Measurements from ENCODE around the gene TJP2.

Gene TJP2

GRCh38 chr9:69137311-69137710 lies 36.8 kb upstream of the TJP2 start:
- no peak for DNase-seq (ENCODE audit: low read depth, low spot score)
- Histone ChIP-seq H3K4me1 (ENCODE audit: insufficient read depth, insufficient read length) (no peaks in the 10 kb centered on the region), H3K27me3 (ENCODE audit: insufficient read depth, insufficient read length) (no peaks in the 10 kb centered on the region), H3K9ac (ENCODE audit: insufficient read length, low read depth) (no peak overlapping the region), H3K9me3 (ENCODE audit: insufficient read depth, low read length) (no peaks in the 10 kb centered on the region), H3K36me3 (ENCODE audit: insufficient read depth, insufficient read length, low read length) (peaks cover 6% of the 10 kb centered on the region), H3K4me3 (ENCODE audit: insufficient read length, low read depth) (no peak overlapping the region)
- TF ChIP-seq ZNF274 (IDR thresholded peaks at IDR 0.05; ENCODE audit: low read depth, low read length) (no peak), YY1 (IDR thresholded peaks at IDR 0.05; ENCODE audit: insufficient read depth, insufficient read length) (no peak), SUZ12 (IDR thresholded peaks at IDR 0.05; ENCODE audit: extremely low read depth, insufficient read depth, insufficient read length) (no peak)

GRCh38 chr9:69139596-69139995 lies 34.5 kb upstream of the TJP2 start:
- TF ChIP-seq SUZ12 (IDR thresholded peaks at IDR 0.05; ENCODE audit: extremely low read depth, insufficient read depth, insufficient read length) (no peak), ZNF274 (IDR thresholded peaks at IDR 0.05; ENCODE audit: low read depth, low read length) (no peak), YY1 (IDR thresholded peaks at IDR 0.05; ENCODE audit: insufficient read depth, insufficient read length) (no peak)
- H3K4me1 ChIP-seq (ENCODE audit: insufficient read depth, insufficient read length): no peaks in the 10 kb centered on the region

GRCh38 chr9:69140123-69140735 lies 33.8 kb upstream of the TJP2 start:
- no peaks in the 10 kb centered on the region for H3K27me3 ChIP-seq (ENCODE audit: insufficient read depth, insufficient read length)
- TF ChIP-seq ZNF274 (IDR thresholded peaks at IDR 0.05; ENCODE audit: low read depth, low read length): no peak
- no peak for TF ChIP-seq YY1 (IDR thresholded peaks at IDR 0.05; ENCODE audit: insufficient read depth, insufficient read length)
- TF ChIP-seq SUZ12 (IDR thresholded peaks at IDR 0.05; ENCODE audit: extremely low read depth, insufficient read depth, insufficient read length): no peak
- H3K9ac ChIP-seq (ENCODE audit: insufficient read length, low read depth): no peak overlapping the region
- no peaks in the 10 kb centered on the region for H3K9me3 ChIP-seq (ENCODE audit: insufficient read depth, low read length)
- H3K4me3 ChIP-seq (ENCODE audit: insufficient read length, low read depth): no peak overlapping the region
- no peaks in the 10 kb centered on the region for H3K4me1 ChIP-seq (ENCODE audit: insufficient read depth, insufficient read length)
- DNase-seq (ENCODE audit: low read depth, low spot score): no peak
- H3K36me3 ChIP-seq (ENCODE audit: insufficient read depth, insufficient read length, low read length): peaks cover 3% of the 10 kb centered on the region

More at GRCh38 chr9:69139596-69139995, 34.5 kb upstream of the TJP2 start:
- no peaks in the 10 kb centered on the region for H3K27me3 ChIP-seq (ENCODE audit: insufficient read depth, insufficient read length)
- H3K36me3 ChIP-seq (ENCODE audit: insufficient read depth, insufficient read length, low read length): peaks cover 3% of the 10 kb centered on the region
- no peaks in the 10 kb centered on the region for H3K9me3 ChIP-seq (ENCODE audit: insufficient read depth, low read length)
- H3K9ac ChIP-seq (ENCODE audit: insufficient read length, low read depth): no peak overlapping the region
- H3K4me3 ChIP-seq (ENCODE audit: insufficient read length, low read depth): no peak overlapping the region
- no peak for DNase-seq (ENCODE audit: low read depth, low spot score)

- no peaks in the 10 kb centered on the region for H3K27me3 ChIP-seq (ENCODE audit: insufficient read depth, insufficient read length)
- peaks cover 3% of the 10 kb centered on the region for H3K36me3 ChIP-seq (ENCODE audit: insufficient read depth, insufficient read length, low read length)
- no peak for TF ChIP-seq YY1 (IDR thresholded peaks at IDR 0.05; ENCODE audit: insufficient read depth, insufficient read length)
- TF ChIP-seq ZNF274 (IDR thresholded peaks at IDR 0.05; ENCODE audit: low read depth, low read length): no peak
- no peak for TF ChIP-seq SUZ12 (IDR thresholded peaks at IDR 0.05; ENCODE audit: extremely low read depth, insufficient read depth, insufficient read length)
- H3K9me3 ChIP-seq (ENCODE audit: insufficient read depth, low read length): no peaks in the 10 kb centered on the region
- H3K4me3 ChIP-seq (ENCODE audit: insufficient read length, low read depth): no peak overlapping the region
- H3K9ac ChIP-seq (ENCODE audit: insufficient read length, low read depth): no peak overlapping the region
- no peak for DNase-seq (ENCODE audit: low read depth, low spot score)
- no peaks in the 10 kb centered on the region for H3K4me1 ChIP-seq (ENCODE audit: insufficient read depth, insufficient read length)
Observed at GRCh38 chr9:69141851-69142250, 32.2 kb upstream of the TJP2 start.

- DNase-seq (ENCODE audit: low read depth, low spot score): no peak
- TF ChIP-seq SUZ12 (IDR thresholded peaks at IDR 0.05; ENCODE audit: extremely low read depth, insufficient read depth, insufficient read length): no peak
- TF ChIP-seq ZNF274 (IDR thresholded peaks at IDR 0.05; ENCODE audit: low read depth, low read length): no peak
- TF ChIP-seq YY1 (IDR thresholded peaks at IDR 0.05; ENCODE audit: insufficient read depth, insufficient read length): no peak
- H3K4me3 ChIP-seq (ENCODE audit: insufficient read length, low read depth): no peak overlapping the region
- H3K9me3 ChIP-seq (ENCODE audit: insufficient read depth, low read length): no peaks in the 10 kb centered on the region
- no peaks in the 10 kb centered on the region for H3K4me1 ChIP-seq (ENCODE audit: insufficient read depth, insufficient read length)
- H3K36me3 ChIP-seq (ENCODE audit: insufficient read depth, insufficient read length, low read length): no peaks in the 10 kb centered on the region
- H3K27me3 ChIP-seq (ENCODE audit: insufficient read depth, insufficient read length): no peaks in the 10 kb centered on the region
- H3K9ac ChIP-seq (ENCODE audit: insufficient read length, low read depth): no peak overlapping the region
Observed at GRCh38 chr9:69143291-69143690, 30.8 kb upstream of the TJP2 start.

- Histone ChIP-seq H3K4me3 (ENCODE audit: insufficient read length, low read depth) (no peak overlapping the region), H3K9me3 (ENCODE audit: insufficient read depth, low read length) (no peaks in the 10 kb centered on the region), H3K36me3 (ENCODE audit: insufficient read depth, insufficient read length, low read length) (no peaks in the 10 kb centered on the region), H3K4me1 (ENCODE audit: insufficient read depth, insufficient read length) (no peaks in the 10 kb centered on the region), H3K27me3 (ENCODE audit: insufficient read depth, insufficient read length) (no peaks in the 10 kb centered on the region), H3K9ac (ENCODE audit: insufficient read length, low read depth) (no peak overlapping the region)
- DNase-seq (ENCODE audit: low read depth, low spot score): no peak
- TF ChIP-seq YY1 (IDR thresholded peaks at IDR 0.05; ENCODE audit: insufficient read depth, insufficient read length) (no peak), ZNF274 (IDR thresholded peaks at IDR 0.05; ENCODE audit: low read depth, low read length) (no peak)
Observed at GRCh38 chr9:69145144-69145715, 28.8 kb upstream of the TJP2 start.

- Histone ChIP-seq H3K27me3 (ENCODE audit: insufficient read depth, insufficient read length) (no peaks in the 10 kb centered on the region), H3K4me3 (ENCODE audit: insufficient read length, low read depth) (no peak overlapping the region), H3K36me3 (ENCODE audit: insufficient read depth, insufficient read length, low read length) (no peaks in the 10 kb centered on the region), H3K9me3 (ENCODE audit: insufficient read depth, low read length) (no peaks in the 10 kb centered on the region), H3K9ac (ENCODE audit: insufficient read length, low read depth) (no peak overlapping the region), H3K4me1 (ENCODE audit: insufficient read depth, insufficient read length) (no peaks in the 10 kb centered on the region)
- no peak for TF ChIP-seq SUZ12 (IDR thresholded peaks at IDR 0.05; ENCODE audit: extremely low read depth, insufficient read depth, insufficient read length)
- no peak for DNase-seq (ENCODE audit: low read depth, low spot score)
Observed at GRCh38 chr9:69147041-69147834, 26.8 kb upstream of the TJP2 start.

Measured in NT2/D1 (cell line).